ENCODE results near the gene CDAN1. TPM values are rescaled to one million over a fixed set of nuclear protein-coding genes. Genes with fewer than 3 reads are reported as not detected.

The CDAN1 gene
- total RNA-seq, 3 donors from 2014 or later = 9.2 to 22.5 (median 11.7) TPM

- intact Hi-C loops (cut with DNase I, micrococcal nuclease) = loop anchor here (10.0 kb wide), 1 partner anchor 217 kb away; the partner anchor contains the start of gene TTBK2 (in 2 of the 2)
- TF ChIP-seq, protein P1, sequence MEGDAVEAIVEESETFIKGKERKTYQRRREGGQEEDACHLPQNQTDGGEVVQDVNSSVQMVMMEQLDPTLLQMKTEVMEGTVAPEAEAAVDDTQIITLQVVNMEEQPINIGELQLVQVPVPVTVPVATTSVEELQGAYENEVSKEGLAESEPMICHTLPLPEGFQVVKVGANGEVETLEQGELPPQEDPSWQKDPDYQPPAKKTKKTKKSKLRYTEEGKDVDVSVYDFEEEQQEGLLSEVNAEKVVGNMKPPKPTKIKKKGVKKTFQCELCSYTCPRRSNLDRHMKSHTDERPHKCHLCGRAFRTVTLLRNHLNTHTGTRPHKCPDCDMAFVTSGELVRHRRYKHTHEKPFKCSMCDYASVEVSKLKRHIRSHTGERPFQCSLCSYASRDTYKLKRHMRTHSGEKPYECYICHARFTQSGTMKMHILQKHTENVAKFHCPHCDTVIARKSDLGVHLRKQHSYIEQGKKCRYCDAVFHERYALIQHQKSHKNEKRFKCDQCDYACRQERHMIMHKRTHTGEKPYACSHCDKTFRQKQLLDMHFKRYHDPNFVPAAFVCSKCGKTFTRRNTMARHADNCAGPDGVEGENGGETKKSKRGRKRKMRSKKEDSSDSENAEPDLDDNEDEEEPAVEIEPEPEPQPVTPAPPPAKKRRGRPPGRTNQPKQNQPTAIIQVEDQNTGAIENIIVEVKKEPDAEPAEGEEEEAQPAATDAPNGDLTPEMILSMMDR (IDR thresholded peaks at IDR 0.05) = no peak
Measured at GRCh38 chr15:42707873-42708544, 28.9 kb downstream of the CDAN1 start.

DNA sequence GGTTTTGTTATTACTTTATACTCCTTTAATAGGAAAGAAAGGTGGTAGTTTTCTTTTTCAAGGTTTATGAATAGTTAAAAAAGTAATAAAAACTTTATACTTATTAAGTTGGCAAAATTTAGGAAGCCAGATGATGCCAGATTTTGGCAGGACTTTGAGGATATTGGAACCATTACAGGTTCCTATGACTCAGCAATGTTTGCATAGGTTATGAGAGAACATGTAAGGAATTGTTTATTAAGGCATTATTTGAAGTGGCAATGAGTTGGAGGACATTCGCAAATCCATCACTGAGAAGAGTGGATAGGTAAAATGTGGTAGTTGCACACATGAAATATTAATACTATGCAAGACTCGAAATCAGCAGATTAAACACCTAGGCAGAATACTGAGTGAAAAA lies 29.9 kb downstream of the CDAN1 start:
- TF ChIP-seq, protein P1 (IDR thresholded peaks at IDR 0.05) = no peak
- Histone ChIP-seq H3K4me3 (no peak overlapping the region), H3K9me3 (no peaks in the 10 kb centered on the region), H3K4me1 (ENCODE audit: low read depth) (no peaks in the 10 kb centered on the region), H3K36me3 (ENCODE audit: low read depth) (no peaks in the 10 kb centered on the region)
- intact Hi-C loops (cut with DNase I, micrococcal nuclease) = loop anchor here (10.0 kb wide), 1 partner anchor 218 kb away; the partner anchor contains the start of gene TTBK2 (in 2 of the 2)
- ATAC-seq (no peak), DNase-seq (no peak)

More at GRCh38 chr15:42707873-42708544, 28.9 kb downstream of the CDAN1 start:
- H3K4me3 ChIP-seq = no peak overlapping the region
- DNase-seq (no peak), ATAC-seq (no peak)
- no peaks in the 10 kb centered on the region for H3K36me3 ChIP-seq (ENCODE audit: low read depth)
- H3K9me3 ChIP-seq = no peaks in the 10 kb centered on the region
- H3K4me1 ChIP-seq (ENCODE audit: low read depth) = no peaks in the 10 kb centered on the region

DNA sequence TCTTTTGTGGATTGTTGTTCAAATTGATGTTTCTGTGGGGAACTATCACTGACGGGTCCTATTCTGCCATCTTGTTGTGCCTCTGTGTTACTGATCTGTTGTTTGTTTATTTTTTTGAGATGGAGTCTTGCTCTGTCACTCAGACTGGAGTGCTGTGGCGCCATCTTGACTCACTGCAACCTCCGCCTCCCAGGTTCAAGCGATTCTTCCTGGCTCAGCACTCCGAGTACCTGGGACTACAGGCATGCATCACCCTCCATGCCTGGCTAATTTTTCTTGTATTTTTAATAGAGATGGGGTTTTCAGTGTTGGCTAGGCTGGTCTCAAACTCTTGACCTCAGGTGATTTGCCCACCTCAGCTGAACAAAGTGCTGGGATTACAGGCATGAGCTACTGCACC lies 31.6 kb downstream of the CDAN1 start:
- Histone ChIP-seq H3K9me3 (no peaks in the 10 kb centered on the region), H3K4me1 (ENCODE audit: low read depth) (no peaks in the 10 kb centered on the region), H3K36me3 (ENCODE audit: low read depth) (no peaks in the 10 kb centered on the region), H3K4me3 (no peak overlapping the region)
- DNase-seq (no peak), ATAC-seq (no peak)
- TF ChIP-seq, protein P1 (IDR thresholded peaks at IDR 0.05) = no peak
- intact Hi-C loops (cut with DNase I, micrococcal nuclease) = loop anchor here (10.0 kb wide), 1 partner anchor 219 kb away; the partner anchor contains the start of gene TTBK2 (in 2 of the 2)

GRCh38 chr15:42704492-42704926 lies 32.4 kb downstream of the CDAN1 start:
- Histone ChIP-seq H3K9me3 (no peaks in the 10 kb centered on the region), H3K4me3 (no peak overlapping the region), H3K4me1 (ENCODE audit: low read depth) (no peaks in the 10 kb centered on the region), H3K36me3 (ENCODE audit: low read depth) (no peaks in the 10 kb centered on the region)
- TF ChIP-seq, protein P1 (IDR thresholded peaks at IDR 0.05) = peak; percentile 66
- ATAC-seq = peak; percentile 95
- intact Hi-C loops (cut with DNase I, micrococcal nuclease) = loop anchor here (10.0 kb wide), 1 partner anchor 220 kb away; the partner anchor contains the start of gene TTBK2 (in 2 of the 2)
- DNase-seq = peak in 2 of 3 donors; percentile 39 to 83

- TF ChIP-seq, protein P1 (IDR thresholded peaks at IDR 0.05) = no peak
- DNase-seq (no peak), ATAC-seq (no peak)
- intact Hi-C loops (cut with DNase I, micrococcal nuclease) = no loop called here
- Histone ChIP-seq H3K4me3 (no peak overlapping the region), H3K4me1 (ENCODE audit: low read depth) (no peaks in the 10 kb centered on the region), H3K9me3 (no peaks in the 10 kb centered on the region), H3K36me3 (ENCODE audit: low read depth) (no peaks in the 10 kb centered on the region)
Measured at GRCh38 chr15:42696626-42697025, 40.3 kb downstream of the CDAN1 start.
